H9 (cell line): ENCODE data around the gene HOXD11. TPM values are rescaled to one million over a fixed set of nuclear protein-coding genes. Genes with fewer than 3 reads are reported as not detected.

Experiments
- DNase-seq: peaks from one replicate; pipeline ENCODE4 v3.0.0-alpha.2; 2017
- H2AFZ ChIP-seq: one replicate; pipeline ENCODE4 v1.6.1; 2013; ENCODE audit warnings: mild to moderate bottlenecking, low read length, control low read depth, moderate library complexity
- H2AK5ac ChIP-seq: 2 replicates; pipeline ENCODE4 v1.6.1; 2013; ENCODE audit warnings: low read length, control low read depth, mixed read lengths; ENCODE audit not compliant: insufficient read length
- H2BK120ac ChIP-seq: one replicate; pipeline ENCODE4 v1.6.1; 2013; ENCODE audit warnings: low read depth, mild to moderate bottlenecking, low read length, control low read depth, inconsistent platforms; ENCODE audit not compliant: poor library complexity, severe bottlenecking
- H2BK12ac ChIP-seq: 2 replicates; pipeline ENCODE4 v1.6.1; 2013; ENCODE audit warnings: low read length, control low read depth, mixed read lengths, low read depth; ENCODE audit not compliant: insufficient read length
- H2BK15ac ChIP-seq: 2 replicates; pipeline ENCODE4 v1.6.1; 2013; ENCODE audit warnings: low read depth, low read length, control low read depth
- H2BK20ac ChIP-seq: one replicate; pipeline ENCODE4 v1.6.1; 2013; ENCODE audit warnings: low read depth, mild to moderate bottlenecking, low read length, control low read depth, inconsistent platforms; ENCODE audit not compliant: poor library complexity, severe bottlenecking
- H2BK5ac ChIP-seq: 2 replicates; pipeline ENCODE4 v1.6.1; 2013; ENCODE audit warnings: low read length, control low read depth, mixed read lengths; ENCODE audit not compliant: insufficient read length
- H3K14ac ChIP-seq: 2 replicates; pipeline ENCODE4 v1.6.1; 2013; ENCODE audit warnings: low read length, control low read depth; ENCODE audit not compliant: insufficient read depth
- H3K18ac ChIP-seq: 2 replicates; pipeline ENCODE4 v1.6.1; 2013; ENCODE audit warnings: low read depth, mild to moderate bottlenecking, mixed read lengths, low read length, control low read depth; ENCODE audit not compliant: insufficient read length
- H3K23ac ChIP-seq: 2 replicates; pipeline ENCODE4 v1.6.1; 2013; ENCODE audit warnings: low read length, control low read depth, mixed read lengths, low read depth; ENCODE audit not compliant: insufficient read length
- H3K23me2 ChIP-seq: 2 replicates; pipeline ENCODE4 v1.6.1; 2013; ENCODE audit warnings: low read depth, mild to moderate bottlenecking, mixed read lengths, low read length, control low read depth; ENCODE audit not compliant: insufficient read length, poor library complexity, severe bottlenecking
- H3K27ac ChIP-seq: 2 replicates; pipeline ENCODE4 v1.5.1; 2013; ENCODE audit warnings: low read length, control low read depth, mixed read lengths, low read depth; ENCODE audit not compliant: insufficient read length
- H3K27me3 ChIP-seq: 2 replicates; pipeline ENCODE4 v1.6.1; 2013; ENCODE audit warnings: low read length, control low read depth, inconsistent platforms; ENCODE audit not compliant: insufficient read depth
- H3K4ac ChIP-seq: 2 replicates; pipeline ENCODE4 v1.6.1; 2013; ENCODE audit warnings: low read depth, mild to moderate bottlenecking, control low read depth, inconsistent platforms, low read length, moderate library complexity
- H3K4me1 ChIP-seq: 2 replicates; pipeline ENCODE4 v1.6.1; 2013; ENCODE audit warnings: low read length, control low read depth, inconsistent platforms; ENCODE audit not compliant: insufficient read depth
- H3K4me2 ChIP-seq: 2 replicates; pipeline ENCODE4 v1.6.1; 2013; ENCODE audit warnings: low read length, control low read depth, mixed read lengths; ENCODE audit not compliant: insufficient read length, insufficient read depth
- H3K56ac ChIP-seq: 2 replicates; pipeline ENCODE4 v1.6.1; 2013; ENCODE audit warnings: low read depth, mild to moderate bottlenecking, mixed read lengths, low read length, control low read depth; ENCODE audit not compliant: insufficient read length
- H3K79me1 ChIP-seq: 2 replicates; pipeline ENCODE4 v1.6.1; 2013; ENCODE audit warnings: low read depth, mild to moderate bottlenecking, moderate library complexity, low read length, control low read depth, inconsistent platforms; ENCODE audit not compliant: insufficient read depth, poor library complexity, severe bottlenecking
- H3K79me2 ChIP-seq: 2 replicates; pipeline ENCODE4 v1.6.1; 2013; ENCODE audit warnings: low read length, control low read depth, inconsistent platforms; ENCODE audit not compliant: insufficient read depth
- H3K9ac ChIP-seq: 2 replicates; pipeline ENCODE4 v1.6.1; 2013; ENCODE audit warnings: low read length, control low read depth, mixed read lengths; ENCODE audit not compliant: insufficient read length; ENCODE audit errors: extremely low read depth
- H3K9me3 ChIP-seq: one replicate; pipeline ENCODE4 v1.6.1; 2013; ENCODE audit warnings: low read depth, low read length, inconsistent platforms; ENCODE audit not compliant: control insufficient read depth
- H3T11ph ChIP-seq: one replicate; pipeline ENCODE4 v1.6.1; 2013; ENCODE audit warnings: mild to moderate bottlenecking, low read length, control low read depth, inconsistent platforms
- H4K20me1 ChIP-seq: one replicate; pipeline ENCODE4 v1.6.1; 2013; ENCODE audit not compliant: control insufficient read depth, insufficient read length, insufficient read depth
- H4K5ac ChIP-seq: 2 replicates; pipeline ENCODE4 v1.6.1; 2013; ENCODE audit warnings: low read depth, mild to moderate bottlenecking, mixed read lengths, low read length, control low read depth; ENCODE audit not compliant: insufficient read length
- H4K8ac ChIP-seq: replicated peaks from 2 replicates; pipeline ENCODE4 v1.6.1; 2013; ENCODE audit warnings: low read length, control low read depth, mixed read lengths, low read depth; ENCODE audit not compliant: insufficient read length
- H4K91ac ChIP-seq: 2 replicates; pipeline ENCODE4 v1.6.1; 2013; ENCODE audit warnings: low read depth, mild to moderate bottlenecking, moderate library complexity, mixed read lengths, low read length, control low read depth; ENCODE audit not compliant: insufficient read length
- H3K27ac Mint-ChIP-seq, 3 experiments: 2 replicates in 2 of 3; 3 replicates in 1 of 3; pipeline ENCODE4 v1.8.0; 2020 to 2021; ENCODE audit warnings: mixed read lengths in 3 of 3, mild to moderate bottlenecking in 1 of 3, moderate library complexity in 1 of 3
- H3K27me3 Mint-ChIP-seq: 2 replicates; pipeline ENCODE4 v1.8.0; 2021; ENCODE audit warnings: low read depth, mild to moderate bottlenecking, moderate library complexity, mixed read lengths
- H3K36me3 Mint-ChIP-seq, 3 experiments: 2 replicates in 2 of 3; 3 replicates in 1 of 3; pipeline ENCODE4 v1.8.0; 2020 to 2021; ENCODE audit warnings: low read depth in 3 of 3, mixed read lengths in 3 of 3; ENCODE audit not compliant: insufficient read depth in 1 of 3
- H3K4me1 Mint-ChIP-seq, 2 experiments: 2 replicates each; pipeline ENCODE4 v1.8.0; 2020; ENCODE audit warnings: mixed read lengths in 2 of 2
- H3K4me3 Mint-ChIP-seq, 2 experiments: 2 replicates in 1 of 2; 3 replicates in 1 of 2; pipeline ENCODE4 v1.8.0; 2020 to 2021; ENCODE audit warnings: mild to moderate bottlenecking in 2 of 2, mixed read lengths in 2 of 2, moderate library complexity in 1 of 2
- H3K9me3 Mint-ChIP-seq, 2 experiments: 2 replicates in 1 of 2; 3 replicates in 1 of 2; pipeline ENCODE4 v1.8.0; 2020; ENCODE audit warnings: mild to moderate bottlenecking in 2 of 2, mixed read lengths in 2 of 2, moderate library complexity in 1 of 2
- WGBS: extraction: QIAGEN DNeasy Blood & Tissue Kit; methylation state at CpG from one replicate; pipeline ENCODE4 v1.1.7; 2013; ENCODE audit warnings: missing lambda C conversion rate, low lambda C conversion rate, mixed read lengths; ENCODE audit not compliant: insufficient read length; ENCODE audit errors: extremely low coverage; 5-methylcytosine and 5-hydroxymethylcytosine counted together
- total RNA-seq: library from RNA; stranded (reverse); gene quantifications from 2 replicates; pipeline ENCODE4 v1.2.1, GENCODE V29; 2021
- TF ChIP-seq, protein P1 (sequence below): fragments of 200-600 bp; sonication (generic); conservative IDR thresholded peaks from 3 replicates; pipeline ENCODE4 v1.8.0; 2021; ENCODE audit warnings: antibody characterized with exemption, mild to moderate bottlenecking

HOXD11 gene
- total RNA-seq, 1 experiment from 2014 or later = not detected

DNA sequence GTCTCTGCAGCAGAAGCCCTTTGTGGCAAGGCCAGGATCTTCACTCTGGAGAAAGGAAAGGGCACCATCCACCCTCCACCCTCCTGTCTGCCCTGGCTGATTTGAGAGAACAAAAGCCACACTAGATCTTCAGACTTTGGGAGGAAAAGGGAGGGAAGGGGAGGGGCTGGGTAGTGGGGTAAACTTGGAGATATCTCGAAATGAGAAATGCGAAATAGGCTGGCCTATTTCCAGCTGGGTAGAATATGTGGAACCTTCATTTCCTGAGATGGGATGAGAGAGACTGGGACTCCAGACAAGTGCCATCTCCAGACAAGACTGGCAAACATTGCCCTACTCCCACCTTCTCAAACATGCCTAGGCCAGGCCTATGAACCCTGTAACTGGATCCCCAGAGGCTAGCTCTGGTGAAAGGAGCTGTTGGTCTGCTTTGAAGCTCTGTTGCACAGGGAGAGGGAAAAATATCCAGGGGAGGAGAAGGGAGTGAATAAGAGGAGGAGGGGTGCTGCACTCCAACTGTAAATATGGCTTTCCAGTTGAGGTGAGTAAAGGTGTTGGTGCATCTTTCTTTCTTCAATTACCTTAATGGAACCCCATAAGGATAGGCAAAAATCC is 5.8 kb upstream of the HOXD11 start:
- peaks cover 3% of the 10 kb centered on the region; the same call in 1 of the 2 replicates for H3K4me1 ChIP-seq
- no peak overlapping the region for H4K8ac ChIP-seq
- no peak overlapping the region for H2BK5ac ChIP-seq
- H3K4me3 Mint-ChIP-seq = no peak overlapping the region
- H3K4me2 ChIP-seq = no peak overlapping the region
- H2BK20ac ChIP-seq = no peak overlapping the region
- TF ChIP-seq, protein P1, sequence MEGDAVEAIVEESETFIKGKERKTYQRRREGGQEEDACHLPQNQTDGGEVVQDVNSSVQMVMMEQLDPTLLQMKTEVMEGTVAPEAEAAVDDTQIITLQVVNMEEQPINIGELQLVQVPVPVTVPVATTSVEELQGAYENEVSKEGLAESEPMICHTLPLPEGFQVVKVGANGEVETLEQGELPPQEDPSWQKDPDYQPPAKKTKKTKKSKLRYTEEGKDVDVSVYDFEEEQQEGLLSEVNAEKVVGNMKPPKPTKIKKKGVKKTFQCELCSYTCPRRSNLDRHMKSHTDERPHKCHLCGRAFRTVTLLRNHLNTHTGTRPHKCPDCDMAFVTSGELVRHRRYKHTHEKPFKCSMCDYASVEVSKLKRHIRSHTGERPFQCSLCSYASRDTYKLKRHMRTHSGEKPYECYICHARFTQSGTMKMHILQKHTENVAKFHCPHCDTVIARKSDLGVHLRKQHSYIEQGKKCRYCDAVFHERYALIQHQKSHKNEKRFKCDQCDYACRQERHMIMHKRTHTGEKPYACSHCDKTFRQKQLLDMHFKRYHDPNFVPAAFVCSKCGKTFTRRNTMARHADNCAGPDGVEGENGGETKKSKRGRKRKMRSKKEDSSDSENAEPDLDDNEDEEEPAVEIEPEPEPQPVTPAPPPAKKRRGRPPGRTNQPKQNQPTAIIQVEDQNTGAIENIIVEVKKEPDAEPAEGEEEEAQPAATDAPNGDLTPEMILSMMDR = no peak
- no peak overlapping the region for H3T11ph ChIP-seq
- no peaks in the 10 kb centered on the region for H3K9me3 ChIP-seq
- no CpG with 5 or more reads among the region's 2 CpGs for WGBS
- H3K36me3 Mint-ChIP-seq = no peaks in the 10 kb centered on the region; a peak in 2 of 7 replicates
- no peak overlapping the region for H3K18ac ChIP-seq
- no peak overlapping the region for H3K9ac ChIP-seq
- H3K23ac ChIP-seq = no peak overlapping the region
- H3K4me1 Mint-ChIP-seq = peaks cover 32 to 50% of the 10 kb centered on the region in 2 experiments
- no peak overlapping the region for H2AK5ac ChIP-seq
- no peaks in the 10 kb centered on the region for H3K79me2 ChIP-seq
- H3K27ac Mint-ChIP-seq = no peak overlapping the region
- H3K27me3 ChIP-seq = peaks cover 90% of the 10 kb centered on the region
- no peak overlapping the region for H4K5ac ChIP-seq
- H3K14ac ChIP-seq = no peak overlapping the region
- H4K20me1 ChIP-seq = no peaks in the 10 kb centered on the region
- no peak overlapping the region for H2BK12ac ChIP-seq
- peaks cover 99% of the 10 kb centered on the region for H3K27me3 Mint-ChIP-seq
- H4K91ac ChIP-seq = no peak overlapping the region
- H3K4ac ChIP-seq = no peak overlapping the region
- H3K79me1 ChIP-seq = no peaks in the 10 kb centered on the region
- peaks cover 5% of the 10 kb centered on the region for H3K23me2 ChIP-seq
- H3K56ac ChIP-seq = no peak overlapping the region
- H2BK15ac ChIP-seq = no peak overlapping the region
- peaks cover 5 to 23% of the 10 kb centered on the region in 2 experiments for H3K9me3 Mint-ChIP-seq
- no peak overlapping the region for H3K27ac ChIP-seq
- H2AFZ ChIP-seq = no peak overlapping the region
- H2BK120ac ChIP-seq = no peak overlapping the region
- no peak for DNase-seq
